ENCODE results near the gene PCBP3.

PCBP3 gene

GRCh38 chr21:45735259-45736000, 91.9 kb downstream of the PCBP3 start:
- no peak for DNase-seq

GRCh38 chr21:45736042-45736689, 92.6 kb downstream of the PCBP3 start:
- DNase-seq = no peak

- DNase-seq = no peak
Observed at GRCh38 chr21:45736690-45737484, 93.4 kb downstream of the PCBP3 start.

GRCh38 chr21:45737485-45738166, 94.1 kb downstream of the PCBP3 start:
- no peak for DNase-seq

GRCh38 chr21:45739218-45740087, 95.9 kb downstream of the PCBP3 start:
- no peak for DNase-seq

GRCh38 chr21:45740088-45740440, 96.5 kb downstream of the PCBP3 start:
- DNase-seq = no peak

GRCh38 chr21:45740491-45741357, 97.2 kb downstream of the PCBP3 start:
- DNase-seq = no peak

GRCh38 chr21:45741691-45742090, 98.2 kb downstream of the PCBP3 start:
- no peak for DNase-seq

- no peak for DNase-seq
Observed at GRCh38 chr21:45742247-45742646, 98.7 kb downstream of the PCBP3 start.

GRCh38 chr21:45745256-45745655, 101.7 kb downstream of the PCBP3 start:
- DNase-seq = no peak

GRCh38 chr21:45747233-45747766, 103.8 kb downstream of the PCBP3 start:
- DNase-seq = no peak

GRCh38 chr21:45747802-45748445, 104.4 kb downstream of the PCBP3 start:
- no peak for DNase-seq

- DNase-seq = no peak
Observed at GRCh38 chr21:45748593-45748992, 105.1 kb downstream of the PCBP3 start.

- DNase-seq = no peak
Observed at GRCh38 chr21:45749974-45750373, 106.4 kb downstream of the PCBP3 start.

GRCh38 chr21:45750936-45751335, 107.4 kb downstream of the PCBP3 start:
- DNase-seq = no peak

- no peak for DNase-seq
Observed at GRCh38 chr21:45753445-45753844, 109.9 kb downstream of the PCBP3 start.

- DNase-seq = no peak
Observed at GRCh38 chr21:45756029-45756428, 112.5 kb downstream of the PCBP3 start.

- DNase-seq = no peak
Observed at GRCh38 chr21:45756669-45757068, 113.1 kb downstream of the PCBP3 start.

GRCh38 chr21:45761704-45762103, 118.2 kb downstream of the PCBP3 start:
- no peak for DNase-seq

- no peak for DNase-seq
Observed at GRCh38 chr21:45763074-45763473, 119.5 kb downstream of the PCBP3 start.
